ENCODE data around the gene POLR1G.

The POLR1G gene

GRCh38 chr19:45439569-45440258 is 33.3 kb downstream of the POLR1G start:
- peak overlapping the region; percentile 62 for H3K9ac ChIP-seq (ENCODE audit: low read depth, low read length)
- peaks cover 8% of the 10 kb centered on the region for H3K27me3 ChIP-seq (ENCODE audit: control insufficient read depth, insufficient read depth, low read length)
- peak overlapping the region; percentile 50 for H3K27ac ChIP-seq (ENCODE audit: low read depth, low read length)
- no peaks in the 10 kb centered on the region for H3K9me3 ChIP-seq (ENCODE audit: control insufficient read depth, insufficient read depth, low read length)
- peak overlapping the region; percentile 72 for H3K4me3 ChIP-seq (ENCODE audit: low read depth, low read length)
- H3K4me1 ChIP-seq (ENCODE audit: control insufficient read depth, insufficient read depth, low read length) = peaks cover 15% of the 10 kb centered on the region
- no peaks in the 10 kb centered on the region for H3K36me3 ChIP-seq (ENCODE audit: control insufficient read depth, insufficient read depth, low read length)

GRCh38 chr19:45440259-45440638 is 33.8 kb downstream of the POLR1G start:
- Histone ChIP-seq H3K4me3 (ENCODE audit: low read depth, low read length) (peak overlapping the region; percentile 72), H3K9me3 (ENCODE audit: control insufficient read depth, insufficient read depth, low read length) (no peaks in the 10 kb centered on the region), H3K4me1 (ENCODE audit: control insufficient read depth, insufficient read depth, low read length) (peaks cover 17% of the 10 kb centered on the region), H3K9ac (ENCODE audit: low read depth, low read length) (no peak overlapping the region), H3K27me3 (ENCODE audit: control insufficient read depth, insufficient read depth, low read length) (peaks cover 8% of the 10 kb centered on the region), H3K36me3 (ENCODE audit: control insufficient read depth, insufficient read depth, low read length) (no peaks in the 10 kb centered on the region), H3K27ac (ENCODE audit: low read depth, low read length) (no peak overlapping the region)

DNA sequence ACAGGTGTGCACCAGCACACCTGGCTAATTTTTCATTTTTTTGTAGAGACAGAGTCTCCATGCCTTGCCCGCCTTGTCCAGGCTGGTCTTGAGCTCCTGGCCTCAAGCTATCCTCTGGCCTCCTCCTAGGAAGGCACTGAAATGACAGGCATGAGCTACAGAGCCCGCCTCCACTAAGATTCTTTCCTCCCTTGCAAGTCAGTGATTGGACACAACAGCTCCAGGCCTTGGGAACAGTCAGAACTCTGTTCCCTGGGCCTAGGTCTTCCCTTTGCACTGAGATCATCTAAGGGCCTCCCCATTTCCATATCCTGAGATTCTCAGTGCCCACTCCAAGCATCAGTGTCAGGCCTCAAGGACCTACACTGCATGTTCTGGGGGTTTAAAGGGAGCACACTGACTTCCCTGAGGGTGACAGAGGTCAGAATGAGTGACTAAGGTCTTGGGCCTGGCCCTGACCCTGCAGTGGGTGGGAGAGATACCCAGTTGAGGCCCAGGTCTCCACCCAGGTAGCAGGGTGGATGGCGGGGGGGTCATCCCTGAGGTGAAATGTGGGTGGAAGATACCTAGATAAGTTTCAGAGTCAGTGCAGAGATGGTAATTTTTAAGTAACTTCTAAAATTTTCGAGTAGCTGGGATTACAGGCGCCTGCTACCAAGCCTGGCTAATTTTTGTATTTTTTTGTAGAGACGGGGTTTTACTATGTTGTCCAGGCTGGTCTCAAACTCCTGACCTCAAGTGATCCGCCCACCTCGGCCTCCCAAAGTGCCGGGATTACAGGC is 34.6 kb downstream of the POLR1G start:
- Histone ChIP-seq H3K9me3 (ENCODE audit: control insufficient read depth, insufficient read depth, low read length) (no peaks in the 10 kb centered on the region), H3K9ac (ENCODE audit: low read depth, low read length) (no peak overlapping the region), H3K27me3 (ENCODE audit: control insufficient read depth, insufficient read depth, low read length) (peaks cover 8% of the 10 kb centered on the region), H3K4me3 (ENCODE audit: low read depth, low read length) (no peak overlapping the region), H3K4me1 (ENCODE audit: control insufficient read depth, insufficient read depth, low read length) (peaks cover 17% of the 10 kb centered on the region), H3K36me3 (ENCODE audit: control insufficient read depth, insufficient read depth, low read length) (no peaks in the 10 kb centered on the region), H3K27ac (ENCODE audit: low read depth, low read length) (no peak overlapping the region)

DNA sequence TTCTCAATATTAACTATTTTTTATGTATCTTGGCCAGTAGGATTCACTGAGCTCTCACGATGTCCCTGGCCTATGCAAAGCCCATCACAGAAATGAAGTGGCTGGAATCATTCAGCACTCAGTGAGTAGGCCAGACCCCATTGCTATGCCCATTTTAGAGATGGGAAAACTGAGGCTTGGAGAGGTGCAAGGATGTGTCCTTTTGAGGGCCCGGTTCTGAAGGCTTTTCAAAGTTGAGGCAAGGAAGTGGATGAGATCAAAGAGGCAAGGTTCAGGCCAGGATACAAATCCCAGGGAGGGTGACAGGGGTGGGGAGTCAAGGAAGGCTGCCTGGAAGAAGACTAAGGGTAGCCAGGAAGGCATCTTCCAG is 35.9 kb downstream of the POLR1G start:
- H3K27me3 ChIP-seq (ENCODE audit: control insufficient read depth, insufficient read depth, low read length) = peaks cover 8% of the 10 kb centered on the region
- no peak overlapping the region for H3K9ac ChIP-seq (ENCODE audit: low read depth, low read length)
- no peak overlapping the region for H3K4me3 ChIP-seq (ENCODE audit: low read depth, low read length)
- H3K9me3 ChIP-seq (ENCODE audit: control insufficient read depth, insufficient read depth, low read length) = no peaks in the 10 kb centered on the region
- peaks cover 17% of the 10 kb centered on the region for H3K4me1 ChIP-seq (ENCODE audit: control insufficient read depth, insufficient read depth, low read length)
- no peaks in the 10 kb centered on the region for H3K36me3 ChIP-seq (ENCODE audit: control insufficient read depth, insufficient read depth, low read length)
- H3K27ac ChIP-seq (ENCODE audit: low read depth, low read length) = no peak overlapping the region

GRCh38 chr19:45442778-45443461 is 36.5 kb downstream of the POLR1G start:
- peak overlapping the region; percentile 78 for H3K27ac ChIP-seq (ENCODE audit: low read depth, low read length)
- peaks cover 8% of the 10 kb centered on the region for H3K27me3 ChIP-seq (ENCODE audit: control insufficient read depth, insufficient read depth, low read length)
- H3K4me3 ChIP-seq (ENCODE audit: low read depth, low read length) = peak overlapping the region; percentile 85
- peaks cover 17% of the 10 kb centered on the region for H3K4me1 ChIP-seq (ENCODE audit: control insufficient read depth, insufficient read depth, low read length)
- H3K9me3 ChIP-seq (ENCODE audit: control insufficient read depth, insufficient read depth, low read length) = no peaks in the 10 kb centered on the region
- H3K36me3 ChIP-seq (ENCODE audit: control insufficient read depth, insufficient read depth, low read length) = no peaks in the 10 kb centered on the region
- H3K9ac ChIP-seq (ENCODE audit: low read depth, low read length) = no peak overlapping the region

DNA sequence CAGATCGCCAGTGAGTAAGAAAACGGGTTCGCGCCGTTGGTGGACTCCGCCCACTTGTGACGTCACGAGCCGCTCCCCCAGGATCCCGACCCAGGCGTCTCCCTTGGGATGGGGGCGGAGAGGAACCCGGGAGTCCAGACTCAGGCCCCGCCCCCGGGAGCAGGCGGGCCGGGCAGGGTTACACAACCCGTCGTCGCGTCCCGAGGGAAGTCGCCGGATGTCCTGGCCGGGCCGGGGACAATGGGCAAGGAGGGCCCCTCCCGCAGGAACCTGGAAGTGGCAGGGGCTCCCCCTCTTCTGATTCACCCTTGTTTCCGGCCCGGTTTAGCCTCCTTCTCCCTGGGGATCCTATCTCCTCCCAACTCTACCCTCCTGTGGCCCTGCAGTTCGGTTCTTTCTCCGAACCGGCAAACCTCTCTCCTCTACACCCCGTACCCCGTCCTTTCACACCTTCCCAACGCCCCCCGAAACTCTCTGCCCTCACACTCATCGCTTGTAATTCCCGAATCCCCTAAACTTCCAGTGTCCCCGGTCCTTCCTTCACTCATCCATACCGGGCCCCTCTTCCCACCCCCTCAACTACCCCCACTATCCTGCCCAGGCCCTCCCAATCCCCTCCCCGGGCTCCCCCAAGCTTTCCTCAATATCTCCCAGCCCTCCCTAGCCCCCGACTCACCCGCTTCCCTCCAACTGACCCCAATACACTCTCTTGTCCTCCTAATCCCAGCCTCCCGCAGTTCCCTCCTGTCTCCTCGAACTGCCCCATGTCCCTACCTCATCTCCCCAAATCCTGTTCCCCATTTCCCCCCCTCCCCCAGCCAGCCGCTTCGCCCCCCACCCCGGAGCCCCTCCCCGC is 37.2 kb downstream of the POLR1G start:
- Histone ChIP-seq H3K9me3 (ENCODE audit: control insufficient read depth, insufficient read depth, low read length) (no peaks in the 10 kb centered on the region), H3K36me3 (ENCODE audit: control insufficient read depth, insufficient read depth, low read length) (no peaks in the 10 kb centered on the region), H3K4me3 (ENCODE audit: low read depth, low read length) (peak overlapping the region; percentile 85), H3K27ac (ENCODE audit: low read depth, low read length) (peak overlapping the region; percentile 78), H3K9ac (ENCODE audit: low read depth, low read length) (peak overlapping the region; percentile 67; the same call in 1 of the 2 replicates), H3K4me1 (ENCODE audit: control insufficient read depth, insufficient read depth, low read length) (peaks cover 17% of the 10 kb centered on the region), H3K27me3 (ENCODE audit: control insufficient read depth, insufficient read depth, low read length) (peaks cover 8% of the 10 kb centered on the region)

GRCh38 chr19:45444318-45445041 is 38.0 kb downstream of the POLR1G start:
- Histone ChIP-seq H3K4me3 (ENCODE audit: low read depth, low read length) (peak overlapping the region; percentile 50), H3K4me1 (ENCODE audit: control insufficient read depth, insufficient read depth, low read length) (peaks cover 17% of the 10 kb centered on the region), H3K27me3 (ENCODE audit: control insufficient read depth, insufficient read depth, low read length) (peaks cover 8% of the 10 kb centered on the region), H3K27ac (ENCODE audit: low read depth, low read length) (peak overlapping the region; percentile 78), H3K9ac (ENCODE audit: low read depth, low read length) (no peak overlapping the region), H3K9me3 (ENCODE audit: control insufficient read depth, insufficient read depth, low read length) (no peaks in the 10 kb centered on the region), H3K36me3 (ENCODE audit: control insufficient read depth, insufficient read depth, low read length) (no peaks in the 10 kb centered on the region)

- Histone ChIP-seq H3K9ac (ENCODE audit: low read depth, low read length) (no peak overlapping the region), H3K4me1 (ENCODE audit: control insufficient read depth, insufficient read depth, low read length) (peaks cover 19% of the 10 kb centered on the region), H3K27ac (ENCODE audit: low read depth, low read length) (no peak overlapping the region), H3K27me3 (ENCODE audit: control insufficient read depth, insufficient read depth, low read length) (peaks cover 13% of the 10 kb centered on the region), H3K9me3 (ENCODE audit: control insufficient read depth, insufficient read depth, low read length) (no peaks in the 10 kb centered on the region), H3K4me3 (ENCODE audit: low read depth, low read length) (no peak overlapping the region), H3K36me3 (ENCODE audit: control insufficient read depth, insufficient read depth, low read length) (no peaks in the 10 kb centered on the region)
Observed at GRCh38 chr19:45445139-45445538, 38.7 kb downstream of the POLR1G start.

DNA sequence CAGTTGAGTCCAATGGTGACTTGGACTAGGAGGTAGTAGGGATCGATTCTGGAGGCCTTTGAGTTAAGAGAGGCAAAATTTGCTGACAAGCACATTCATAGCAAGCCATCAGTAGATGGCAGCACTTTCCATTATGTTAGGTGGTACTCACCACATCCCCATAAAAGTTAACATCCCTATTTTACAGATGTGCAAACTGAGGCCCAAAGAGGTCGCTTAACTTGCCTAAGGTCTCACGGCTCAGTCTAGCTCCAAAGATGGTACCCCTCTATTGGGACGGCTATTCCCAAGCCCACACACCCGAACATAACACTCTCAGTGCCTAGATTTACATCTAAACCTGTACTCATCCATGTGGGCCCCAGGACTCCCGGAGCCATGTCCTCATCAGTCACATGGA is 39.9 kb downstream of the POLR1G start:
- no peak overlapping the region for H3K4me3 ChIP-seq (ENCODE audit: low read depth, low read length)
- no peaks in the 10 kb centered on the region for H3K9me3 ChIP-seq (ENCODE audit: control insufficient read depth, insufficient read depth, low read length)

DNA sequence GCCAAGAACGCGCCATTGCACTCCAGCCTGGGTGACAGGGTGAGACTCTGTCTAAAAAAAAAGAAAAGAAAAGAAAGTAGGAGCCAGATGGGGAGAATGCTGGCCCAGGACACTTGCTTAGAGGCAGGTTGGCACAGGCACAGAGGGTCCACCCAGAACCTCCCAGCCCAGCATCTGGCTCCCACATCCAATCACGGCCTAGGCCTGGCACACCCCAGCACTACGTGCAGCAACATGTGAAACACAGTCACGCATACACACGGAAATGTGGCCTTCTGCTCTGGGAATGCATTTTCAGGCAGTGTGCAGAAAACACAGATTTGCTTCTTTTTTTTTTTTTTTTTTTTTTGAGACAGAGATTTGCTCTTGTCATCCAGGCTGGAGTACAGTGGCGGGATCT is 40.5 kb downstream of the POLR1G start:
- no peaks in the 10 kb centered on the region for H3K36me3 ChIP-seq (ENCODE audit: control insufficient read depth, insufficient read depth, low read length)
- no peak overlapping the region for H3K27ac ChIP-seq (ENCODE audit: low read depth, low read length)
- H3K4me1 ChIP-seq (ENCODE audit: control insufficient read depth, insufficient read depth, low read length) = peaks cover 16% of the 10 kb centered on the region
- H3K4me3 ChIP-seq (ENCODE audit: low read depth, low read length) = no peak overlapping the region
- H3K9ac ChIP-seq (ENCODE audit: low read depth, low read length) = no peak overlapping the region
- H3K9me3 ChIP-seq (ENCODE audit: control insufficient read depth, insufficient read depth, low read length) = no peaks in the 10 kb centered on the region
- peaks cover 24% of the 10 kb centered on the region for H3K27me3 ChIP-seq (ENCODE audit: control insufficient read depth, insufficient read depth, low read length)

More for the DNA sequence above, 39.9 kb downstream of the POLR1G start:
- peaks cover 18% of the 10 kb centered on the region for H3K27me3 ChIP-seq (ENCODE audit: control insufficient read depth, insufficient read depth, low read length)
- H3K4me1 ChIP-seq (ENCODE audit: control insufficient read depth, insufficient read depth, low read length) = peaks cover 16% of the 10 kb centered on the region
- H3K9ac ChIP-seq (ENCODE audit: low read depth, low read length) = no peak overlapping the region
- no peaks in the 10 kb centered on the region for H3K36me3 ChIP-seq (ENCODE audit: control insufficient read depth, insufficient read depth, low read length)
- no peak overlapping the region for H3K27ac ChIP-seq (ENCODE audit: low read depth, low read length)

All from HUES48 (cell line).